Thyroid gland (tissue), 4 donors: Measurements from ENCODE around the gene PAPPA2.

Experiments
- CTCF ChIP-seq, 6 experiments: fragments of 200-600 bp in 3 of 6; fragments of 450-650 bp in 3 of 6; sonication (generic) in 3 of 6; IDR thresholded peaks; one replicate each; pipeline ENCODE4 v1.5.1; 2016 to 2019; ENCODE audit warnings: antibody characterized with exemption in 6 of 6, mild to moderate bottlenecking in 2 of 6, inconsistent platforms in 1 of 6, moderate library complexity in 1 of 6
- POLR2A ChIP-seq, 2 donors: fragments of 450-650 bp; IDR thresholded peaks; one replicate each; pipeline ENCODE4 v1.6.1; 2017; ENCODE audit warnings: antibody characterized with exemption in 2 of 2, mild to moderate bottlenecking in 2 of 2, moderate library complexity in 1 of 2

GRCh38 chr1:176864211-176864610 is 401.2 kb downstream of the PAPPA2 start:
- TF ChIP-seq CTCF (IDR thresholded peaks at IDR 0.05): no peak
- no peak for TF ChIP-seq POLR2A (IDR thresholded peaks at IDR 0.05)
